Ramos (cell line): ENCODE data around the gene WNT9B.

ENCODE experiments used
- in situ Hi-C: fragments of 300-500 bp; cut with MboI; formaldehyde crosslinking; loops from one replicate; pipeline ENCODE4 v1.14.3; 2022; ENCODE audit warnings: low sequenced_read_pairs; ENCODE audit not compliant: unreplicated experiment

Gene WNT9B, protein sequence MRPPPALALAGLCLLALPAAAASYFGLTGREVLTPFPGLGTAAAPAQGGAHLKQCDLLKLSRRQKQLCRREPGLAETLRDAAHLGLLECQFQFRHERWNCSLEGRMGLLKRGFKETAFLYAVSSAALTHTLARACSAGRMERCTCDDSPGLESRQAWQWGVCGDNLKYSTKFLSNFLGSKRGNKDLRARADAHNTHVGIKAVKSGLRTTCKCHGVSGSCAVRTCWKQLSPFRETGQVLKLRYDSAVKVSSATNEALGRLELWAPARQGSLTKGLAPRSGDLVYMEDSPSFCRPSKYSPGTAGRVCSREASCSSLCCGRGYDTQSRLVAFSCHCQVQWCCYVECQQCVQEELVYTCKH

DNA sequence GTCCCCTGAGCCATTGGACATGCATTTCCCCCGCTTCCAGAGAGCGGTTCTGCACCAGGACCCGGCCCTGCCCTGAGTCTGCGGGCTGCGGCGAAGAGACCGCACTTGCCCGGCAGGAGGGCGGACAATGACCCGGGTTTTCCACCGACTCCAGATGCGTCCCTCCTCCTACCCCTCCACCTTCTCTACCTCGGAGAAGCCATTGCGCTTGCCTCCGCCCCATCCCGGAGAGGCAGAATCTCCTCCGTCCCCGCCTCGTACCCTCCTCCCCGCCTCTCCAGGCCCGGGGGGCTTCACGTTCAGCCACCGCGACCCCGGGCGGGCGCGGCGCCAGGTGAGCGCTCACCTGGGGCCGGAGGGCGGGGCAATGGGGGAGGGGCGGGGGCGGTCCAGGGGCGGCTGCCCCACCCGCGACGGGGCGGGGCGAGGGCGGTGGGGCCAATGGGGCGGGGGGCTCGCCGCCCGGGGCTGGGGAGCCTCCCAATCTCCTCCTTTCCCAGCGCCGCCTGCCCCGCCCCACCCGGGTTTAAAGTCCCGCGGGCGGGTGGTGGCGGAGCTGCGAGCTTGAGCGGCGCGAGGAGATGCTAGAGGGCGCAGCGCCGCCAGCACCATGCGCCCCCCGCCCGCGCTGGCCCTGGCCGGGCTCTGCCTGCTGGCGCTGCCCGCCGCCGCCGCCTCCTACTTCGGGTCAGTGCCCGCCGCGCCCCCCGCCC lies at the start of gene WNT9B:
Gene WNT9B, plus strand, starts transcription at position 555 of the 713 bp plus-strand sequence. Its CDS starts 56 bp downstream, at position 611.
- in situ Hi-C loops = no loop called here

- in situ Hi-C loops = no loop called here
Observed at GRCh38 chr17:46802800-46803199, 48.6 kb upstream of the WNT9B start.

- in situ Hi-C loops = no loop called here
Observed at GRCh38 chr17:46803544-46803943, 47.8 kb upstream of the WNT9B start.

DNA sequence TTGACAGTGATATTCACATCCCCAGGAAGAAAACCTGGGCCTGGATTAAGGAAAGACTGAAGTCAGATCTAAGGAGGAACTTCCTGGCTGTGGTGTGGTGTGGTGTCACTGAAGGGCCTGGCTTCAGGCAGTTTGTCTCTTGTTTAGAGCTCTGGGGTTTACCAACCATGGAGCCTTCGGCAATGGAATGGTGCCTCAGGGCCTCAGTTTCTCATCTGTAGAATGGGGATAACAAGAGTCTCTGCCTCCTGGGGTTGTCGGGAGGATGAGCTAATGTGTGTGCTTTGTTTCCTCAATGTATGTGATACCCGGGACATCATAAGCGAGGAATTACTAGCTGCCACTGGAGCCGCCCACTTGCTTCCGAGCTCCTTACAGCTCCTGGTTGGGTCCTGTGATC lies 45.6 kb upstream of the WNT9B start:
- in situ Hi-C loops = no loop called here

DNA sequence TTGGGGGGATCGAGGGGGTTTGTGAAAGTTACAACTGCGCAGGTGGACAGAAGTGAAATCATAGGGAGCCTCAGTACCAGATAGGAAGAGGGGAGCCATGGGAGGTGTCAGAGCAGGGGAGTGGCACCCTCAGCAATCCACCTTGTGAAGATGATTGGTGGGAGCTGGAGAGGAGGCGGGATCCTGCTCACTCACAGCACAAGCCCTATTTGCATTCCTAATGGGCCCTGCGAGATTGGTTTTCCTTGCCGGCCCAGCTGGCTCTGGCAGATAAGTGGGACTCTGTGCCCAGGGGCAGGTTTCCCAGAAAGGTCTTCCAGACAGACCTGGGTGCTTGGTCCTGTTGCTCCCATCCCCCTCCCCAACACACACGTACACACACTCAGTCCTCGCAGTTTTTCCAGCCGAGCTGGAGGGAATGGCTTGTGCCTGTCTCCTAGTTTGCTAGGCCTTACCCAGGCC lies 42.2 kb upstream of the WNT9B start:
- in situ Hi-C loops = no loop called here

- in situ Hi-C loops = no loop called here
Observed at GRCh38 chr17:46810837-46811236, 40.5 kb upstream of the WNT9B start.

DNA sequence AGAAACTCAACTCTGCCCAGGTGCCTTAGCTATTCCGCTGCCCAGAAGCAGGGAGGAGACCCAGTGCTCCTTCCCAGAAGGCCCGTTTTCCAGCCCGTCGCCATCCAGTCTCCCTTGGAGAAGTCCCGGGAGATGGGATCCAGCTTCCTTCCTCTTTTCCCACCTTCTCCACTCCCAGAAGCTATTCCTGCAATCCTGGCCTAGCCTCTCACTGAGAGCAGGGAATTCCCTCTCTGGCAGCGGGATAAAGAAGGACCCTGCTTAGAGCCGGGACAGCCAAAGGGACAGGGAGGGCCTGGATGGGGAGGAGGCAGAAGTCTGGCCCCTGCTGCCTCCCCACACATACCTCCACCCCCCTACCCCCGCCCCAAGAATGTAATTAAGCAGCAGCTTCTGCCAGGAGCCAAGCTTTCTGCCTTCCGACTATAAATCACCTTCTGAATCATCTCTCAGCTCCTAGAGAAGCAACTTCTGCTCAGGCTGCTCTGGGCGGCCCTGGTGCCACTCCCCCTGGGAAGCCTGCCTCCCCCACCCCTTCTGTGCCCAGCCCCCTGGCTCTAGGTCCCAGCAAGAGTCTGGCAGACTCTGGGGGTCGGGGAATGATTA lies 39.3 kb upstream of the WNT9B start:
- in situ Hi-C loops = no loop called here

GRCh38 chr17:46812624-46813318 lies 38.6 kb upstream of the WNT9B start:
- in situ Hi-C loops = no loop called here

GRCh38 chr17:46813920-46814319 lies 37.5 kb upstream of the WNT9B start:
- in situ Hi-C loops = no loop called here

GRCh38 chr17:46814446-46814845 lies 36.9 kb upstream of the WNT9B start:
- in situ Hi-C loops = no loop called here

DNA sequence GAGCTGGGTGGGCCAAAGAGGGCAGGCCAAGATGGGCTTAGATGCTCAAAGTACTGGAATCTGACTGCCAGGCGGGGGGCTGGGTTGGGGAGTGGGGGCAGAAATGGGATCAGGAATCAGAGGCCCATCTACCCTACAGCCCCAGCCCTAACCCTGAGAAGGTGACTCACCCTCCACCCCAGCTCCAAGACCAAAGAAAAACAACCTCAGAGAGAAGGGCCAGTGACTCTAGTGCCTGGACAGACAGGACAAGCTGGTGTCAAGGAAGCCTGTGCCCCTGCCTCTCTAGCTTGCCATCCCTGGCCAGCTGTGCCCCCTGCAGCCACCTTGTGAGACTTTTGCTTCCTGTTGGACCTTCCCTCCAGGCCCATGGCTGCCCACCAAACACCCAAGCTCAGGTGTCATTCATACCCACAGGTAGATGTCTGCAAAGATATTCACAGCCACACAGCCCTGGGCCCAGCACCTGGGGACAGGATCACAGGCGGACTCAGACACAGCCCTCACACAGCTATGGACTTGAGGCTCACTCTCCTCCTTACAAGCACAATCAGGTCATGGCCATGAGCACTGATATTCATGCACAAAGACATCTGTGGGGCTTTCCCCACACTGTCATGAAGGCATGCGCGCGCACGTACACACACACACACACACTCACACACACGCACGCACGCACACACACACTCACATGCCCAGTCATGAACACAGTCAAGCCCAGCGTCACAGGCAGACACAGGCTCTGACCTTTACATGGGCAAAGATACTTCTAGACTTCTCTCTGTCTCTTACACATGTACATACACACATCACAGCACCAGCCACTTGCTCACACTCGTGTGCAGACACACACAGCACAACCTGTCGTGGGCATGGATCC lies 35.7 kb upstream of the WNT9B start:
- in situ Hi-C loops = no loop called here

DNA sequence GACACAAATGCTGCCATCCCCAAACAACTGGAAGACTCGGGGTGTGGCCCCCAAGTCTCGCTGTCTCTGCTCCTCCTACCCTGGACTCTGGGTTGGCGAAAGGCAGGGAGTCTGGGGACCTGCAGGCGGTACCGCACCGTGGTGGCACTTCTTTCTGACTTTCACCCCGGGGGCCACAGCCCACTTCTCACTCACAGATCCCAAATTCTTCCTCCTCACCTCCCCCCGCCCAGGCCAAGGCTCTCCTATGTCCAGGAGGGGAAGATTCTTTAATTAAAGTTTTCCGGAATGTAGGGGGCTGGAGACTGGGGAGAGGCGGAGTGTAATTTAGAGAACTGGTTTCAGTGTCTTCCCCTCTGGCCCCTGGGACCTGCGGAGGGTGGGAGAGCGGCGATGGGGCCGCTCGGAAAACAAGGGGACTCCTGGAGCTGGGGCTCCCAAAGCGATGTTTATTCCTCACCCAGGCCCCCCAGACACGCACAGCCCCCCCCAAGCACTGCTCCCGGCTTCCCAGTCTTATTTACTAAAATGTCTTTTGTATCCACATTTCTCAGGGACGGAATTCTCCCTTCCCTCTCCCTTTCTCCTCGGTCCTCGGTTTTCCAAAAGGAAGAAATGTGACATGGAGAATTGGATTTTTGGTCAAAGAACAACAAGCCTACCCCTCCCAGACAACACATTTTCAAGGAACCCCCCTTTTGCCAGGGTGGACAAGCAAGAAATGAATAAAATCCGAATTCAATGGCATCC lies 34.1 kb upstream of the WNT9B start:
- in situ Hi-C loops = no loop called here

DNA sequence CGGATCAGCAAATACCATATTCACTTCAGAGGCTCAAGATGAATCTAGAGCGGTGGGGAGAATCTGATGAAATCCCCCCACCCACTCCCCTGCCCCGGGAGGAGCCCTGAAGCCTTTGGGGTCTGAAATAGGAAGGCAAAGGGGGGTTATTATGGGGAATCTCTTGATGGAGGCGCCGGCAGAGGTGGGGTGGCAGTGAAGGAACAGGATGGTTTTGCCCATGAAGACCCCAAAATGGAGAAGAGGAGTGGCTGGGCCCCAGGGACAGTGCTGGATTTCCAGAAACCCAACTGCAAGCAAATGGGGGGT lies 33.5 kb upstream of the WNT9B start:
- in situ Hi-C loops = no loop called here

DNA sequence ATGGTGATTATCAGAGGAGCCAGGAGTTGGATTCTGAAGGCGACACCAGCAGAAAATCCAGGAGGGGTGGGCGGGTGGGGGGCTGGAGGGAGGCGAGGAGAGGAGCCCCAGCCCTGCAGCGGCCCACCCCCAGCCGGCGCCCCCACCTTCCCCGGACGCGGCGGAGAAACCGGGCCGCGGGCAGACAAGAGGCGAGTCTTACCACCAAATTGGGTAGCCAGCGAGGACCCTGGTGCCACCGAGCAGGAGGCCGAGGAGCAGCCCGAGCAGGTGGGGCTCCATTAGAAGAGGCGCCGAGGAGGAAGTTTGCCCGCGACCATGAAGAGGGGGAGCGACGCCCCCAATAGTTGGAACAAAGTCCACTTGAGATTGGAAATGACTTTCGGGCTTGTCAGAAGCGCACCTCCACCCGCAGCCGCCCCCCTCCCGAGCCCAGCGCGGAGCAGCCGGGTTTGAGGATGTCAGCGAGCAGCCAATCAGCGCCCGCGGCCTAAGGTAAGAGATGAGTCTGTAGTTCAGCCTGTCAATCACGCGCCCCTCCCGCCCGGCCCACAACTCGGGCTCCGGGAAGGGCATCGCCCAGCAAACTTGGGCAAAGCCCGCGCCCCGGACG lies 33.0 kb upstream of the WNT9B start, which contains the start of gene WNT3:
Gene WNT3, minus strand, starts transcription at position 377 of the 613 bp plus-strand sequence. Its CDS starts 95 bp downstream, at position 282.
- in situ Hi-C loops = no loop called here

- in situ Hi-C loops = no loop called here
Observed at GRCh38 chr17:46818929-46819859, 32.2 kb upstream of the WNT9B start.

DNA sequence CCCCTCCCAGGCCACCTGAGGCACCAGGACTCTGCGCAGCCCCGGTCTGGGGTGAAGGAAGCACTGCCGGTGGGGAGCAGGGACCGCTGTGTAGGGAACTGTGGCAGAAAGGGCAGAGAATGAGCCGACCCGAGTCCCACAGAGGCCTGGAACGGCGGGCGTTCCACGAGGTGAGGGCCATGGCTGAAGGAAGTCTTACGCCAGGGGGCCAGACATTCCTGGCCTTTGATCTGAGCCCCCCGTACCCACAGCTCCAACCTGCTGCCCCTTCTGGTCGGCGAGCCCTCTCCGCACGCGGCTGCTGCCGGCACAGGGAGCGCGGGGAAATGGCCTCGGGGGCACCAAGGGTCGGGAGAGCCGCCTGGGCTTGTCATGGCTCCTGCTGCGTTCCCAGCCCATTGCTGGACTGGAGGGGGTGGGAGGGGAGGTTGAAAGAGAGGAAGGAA lies 31.5 kb upstream of the WNT9B start:
- in situ Hi-C loops = no loop called here

- in situ Hi-C loops = no loop called here
Observed at GRCh38 chr17:46820592-46821450, 30.6 kb upstream of the WNT9B start.
